ENCODE data around the gene SRCIN1.
"Not testable (repeated sequence)": the region's sequence is repeated elsewhere in the genome, so short reads cannot be mapped to it uniquely, and the experiment has no call there.

SRCIN1 gene

GRCh38 chr17:38545531-38546225 is 60.1 kb downstream of the SRCIN1 start:
- DNase-seq (ENCODE audit: low spot score) (no peak), FAIRE-seq (no peak)

- FAIRE-seq (no peak), DNase-seq (ENCODE audit: low spot score) (no peak)
Measured at GRCh38 chr17:38544839-38545209, 60.9 kb downstream of the SRCIN1 start.

GRCh38 chr17:38544175-38544838 is 61.4 kb downstream of the SRCIN1 start:
- FAIRE-seq (no peak), DNase-seq (ENCODE audit: low spot score) (no peak)

DNA sequence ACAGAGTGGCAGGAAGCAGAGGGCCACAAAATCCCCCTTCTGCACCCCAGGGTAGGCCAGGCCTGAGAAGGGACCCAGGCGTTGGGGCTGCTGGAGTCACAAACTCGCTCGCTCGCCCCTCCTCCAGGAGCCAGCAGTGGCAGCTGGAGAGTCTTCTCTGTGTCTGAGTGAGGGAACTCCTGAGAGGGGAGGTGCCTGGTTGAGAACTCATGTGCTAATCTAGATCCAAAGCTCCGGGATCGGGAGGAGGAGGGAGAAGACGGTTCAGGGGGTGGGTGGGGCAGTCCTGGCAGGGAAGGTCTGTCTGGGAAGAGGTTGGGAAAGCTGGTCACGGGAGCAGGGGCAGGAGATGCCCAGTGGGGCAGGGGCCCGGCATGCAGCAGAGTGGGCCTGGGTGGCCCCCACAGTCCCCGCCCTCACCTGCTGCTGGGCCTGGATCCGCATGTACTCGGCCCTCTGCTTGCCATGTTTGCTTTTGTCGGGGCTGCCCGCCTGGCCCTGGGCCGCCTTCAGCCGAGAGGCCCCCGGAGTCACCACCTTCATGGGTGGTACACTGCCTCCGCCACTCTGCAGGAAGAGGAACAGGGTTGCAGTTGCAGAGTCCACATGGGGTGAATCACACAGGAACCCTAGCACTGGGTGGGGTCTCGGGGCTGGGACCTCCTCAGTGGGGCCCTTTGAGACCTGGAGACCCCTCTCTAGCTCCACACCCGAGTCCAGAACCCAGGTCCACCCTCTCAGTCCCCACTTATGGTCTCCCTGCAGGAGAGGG is 62.2 kb downstream of the SRCIN1 start:
- DNase-seq (ENCODE audit: low spot score) (no peak), FAIRE-seq (no peak)

GRCh38 chr17:38542286-38542685 is 63.5 kb downstream of the SRCIN1 start:
- no peak for DNase-seq (ENCODE audit: low spot score)
- FAIRE-seq: no peak

- DNase-seq (ENCODE audit: low spot score): no peak
- no peak for FAIRE-seq
Measured at GRCh38 chr17:38541281-38541680, 64.5 kb downstream of the SRCIN1 start.

DNA sequence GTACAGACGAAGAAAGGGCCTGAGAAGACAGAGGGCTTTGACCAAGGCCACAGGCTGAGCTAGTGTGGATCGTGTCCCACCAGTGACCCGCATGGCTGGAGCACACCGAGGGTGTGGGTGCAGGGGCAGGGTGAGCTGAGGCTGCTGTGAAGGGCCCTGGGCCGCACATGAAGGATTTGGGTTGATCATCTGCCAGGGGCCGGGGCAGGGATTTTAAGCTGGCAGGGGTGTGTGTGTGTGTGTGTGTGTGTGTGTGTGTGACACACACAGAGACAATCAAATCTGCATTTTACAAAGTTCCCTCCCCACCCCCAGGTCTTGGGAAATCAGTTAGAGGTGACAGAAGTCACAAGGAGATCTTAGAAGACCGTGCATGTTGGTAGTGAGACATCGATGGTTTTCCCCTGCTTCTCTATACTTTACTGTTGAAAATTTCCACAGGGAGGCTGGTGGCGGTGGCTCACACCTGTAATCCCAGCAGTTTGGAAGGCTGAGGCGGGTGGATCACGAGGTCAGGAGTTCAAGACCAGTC is 65.2 kb downstream of the SRCIN1 start:
- DNase-seq (ENCODE audit: low spot score): no peak

GRCh38 chr17:38539386-38539785 is 66.4 kb downstream of the SRCIN1 start:
- no peak for FAIRE-seq

More for the DNA sequence above, 65.2 kb downstream of the SRCIN1 start:
- no peak for FAIRE-seq

DNA sequence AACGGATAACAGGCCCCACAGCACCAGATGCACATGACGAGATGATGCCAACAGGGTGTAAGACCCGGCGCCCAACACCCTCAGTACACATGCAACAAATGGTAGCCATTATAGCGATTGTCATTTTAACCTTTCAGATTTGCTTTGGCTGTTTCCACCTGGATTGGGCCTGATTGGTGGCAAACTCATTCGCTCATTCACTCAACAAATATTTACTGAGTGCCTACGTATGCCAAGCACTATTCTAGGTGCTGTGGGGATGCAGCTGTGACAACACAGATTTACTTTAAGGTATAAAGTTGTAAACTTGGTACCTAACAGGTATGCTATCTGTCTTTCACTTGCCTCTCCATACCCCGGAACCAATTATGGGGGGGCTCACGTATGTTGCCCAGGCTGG is 66.8 kb downstream of the SRCIN1 start:
- FAIRE-seq (no peak), DNase-seq (ENCODE audit: low spot score) (no peak)

More at GRCh38 chr17:38539386-38539785, 66.4 kb downstream of the SRCIN1 start:
- no peak for DNase-seq (ENCODE audit: low spot score)

DNA sequence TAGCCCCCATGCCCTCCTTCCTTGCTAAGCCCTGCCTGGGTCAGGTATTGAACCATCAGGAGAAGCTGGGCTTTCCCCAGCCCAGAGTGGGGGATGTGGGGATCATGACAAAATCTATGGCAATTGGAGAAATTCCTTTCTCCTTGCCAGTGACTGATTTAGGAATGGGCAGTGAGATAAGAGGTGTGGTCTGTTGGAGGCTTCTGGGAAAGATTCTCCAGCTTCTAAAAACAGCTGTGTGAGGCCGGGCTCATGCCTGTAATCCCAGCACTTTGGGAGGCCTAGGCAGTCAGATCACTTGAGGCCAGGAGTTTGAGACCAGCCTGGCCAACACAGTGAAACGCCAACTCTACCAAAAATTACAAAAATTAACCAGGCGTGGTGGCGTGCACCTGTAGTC is 69.1 kb downstream of the SRCIN1 start:
- DNase-seq (ENCODE audit: low spot score) (no peak), FAIRE-seq (no peak)

DNA sequence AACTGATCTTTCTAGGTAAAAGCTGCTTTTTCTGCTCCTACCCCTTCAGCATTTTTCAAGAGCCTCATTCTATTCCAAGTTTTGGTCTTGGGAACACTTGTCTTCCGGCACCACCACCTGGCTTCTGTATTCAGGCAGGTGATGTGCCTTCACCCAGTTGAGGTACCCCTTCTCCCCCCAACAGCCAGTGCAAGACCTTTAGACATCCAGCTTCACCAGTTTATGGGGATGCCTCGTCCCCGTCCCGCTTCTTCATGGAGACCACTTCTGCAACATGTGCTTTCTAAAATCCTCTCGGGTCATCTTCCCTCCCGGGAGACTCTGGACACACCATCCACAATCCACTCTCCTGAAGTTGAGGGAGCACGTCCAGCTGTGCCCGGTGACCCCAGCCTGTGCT is 69.9 kb downstream of the SRCIN1 start:
- no peak for DNase-seq (ENCODE audit: low spot score)
- no peak for FAIRE-seq

DNA sequence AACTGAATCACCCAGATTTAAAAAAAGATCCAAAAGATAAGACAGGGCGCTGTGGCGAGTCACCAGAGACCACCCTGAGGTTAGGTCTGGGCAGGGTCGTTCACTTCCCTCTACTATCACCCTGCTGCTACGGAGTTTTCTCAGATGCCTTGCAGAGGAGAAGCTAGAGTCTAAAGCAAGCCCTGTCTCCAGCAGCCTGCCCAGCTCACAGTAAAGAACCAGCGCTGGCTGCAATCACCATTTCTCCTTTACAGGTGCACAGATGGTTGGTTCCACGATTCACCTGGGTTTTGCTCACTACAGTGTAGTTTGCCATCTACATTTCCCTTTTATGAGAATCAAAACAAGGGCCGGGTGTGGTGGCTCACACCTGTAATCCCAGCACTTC is 71.3 kb downstream of the SRCIN1 start:
- no peak for DNase-seq (ENCODE audit: low spot score)
- no peak for FAIRE-seq

DNA sequence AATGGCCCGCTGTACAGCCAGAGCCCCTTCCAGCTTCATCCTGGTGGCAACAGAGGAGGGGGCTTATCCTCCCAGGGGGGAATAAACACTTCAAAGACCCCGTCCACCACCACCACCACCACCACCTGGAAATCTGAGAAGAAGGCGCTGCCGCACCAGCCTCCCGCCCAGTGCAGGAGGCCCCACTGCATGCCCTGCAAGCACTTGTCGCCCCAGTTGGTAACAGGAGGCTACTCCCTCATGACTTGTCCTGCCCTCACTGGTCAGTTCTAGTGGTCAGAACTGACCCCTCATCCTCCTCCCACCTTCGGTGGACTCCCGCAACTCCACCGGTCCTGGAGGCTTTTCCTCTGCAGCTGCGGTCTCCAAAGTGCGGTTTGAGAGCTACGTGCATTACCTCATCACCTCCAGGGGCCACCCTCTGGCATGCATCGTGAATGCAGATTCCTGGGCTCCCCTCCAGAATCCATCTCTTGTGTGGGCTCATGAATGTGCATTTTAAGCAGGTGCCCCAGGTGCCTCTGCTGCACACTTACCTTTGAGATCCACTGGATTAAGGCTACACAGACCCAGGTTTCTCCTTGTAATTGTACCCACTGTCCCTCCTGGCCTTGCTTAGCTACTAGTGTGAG is 71.8 kb downstream of the SRCIN1 start:
- FAIRE-seq (no peak), DNase-seq (ENCODE audit: low spot score) (no peak)

GRCh38 chr17:38533241-38533640 is 72.5 kb downstream of the SRCIN1 start:
- no peak for DNase-seq (ENCODE audit: low spot score)
- no peak for FAIRE-seq

GRCh38 chr17:38532451-38532850 is 73.3 kb downstream of the SRCIN1 start:
- FAIRE-seq (no peak), DNase-seq (ENCODE audit: low spot score) (no peak)

- FAIRE-seq; DNase-seq (ENCODE audit: low spot score): not testable (repeated sequence)
Measured at GRCh38 chr17:38531761-38532160, 74.0 kb downstream of the SRCIN1 start.

- not testable (repeated sequence) for DNase-seq (ENCODE audit: low spot score); FAIRE-seq
Measured at GRCh38 chr17:38530856-38531255, 74.9 kb downstream of the SRCIN1 start.

DNA sequence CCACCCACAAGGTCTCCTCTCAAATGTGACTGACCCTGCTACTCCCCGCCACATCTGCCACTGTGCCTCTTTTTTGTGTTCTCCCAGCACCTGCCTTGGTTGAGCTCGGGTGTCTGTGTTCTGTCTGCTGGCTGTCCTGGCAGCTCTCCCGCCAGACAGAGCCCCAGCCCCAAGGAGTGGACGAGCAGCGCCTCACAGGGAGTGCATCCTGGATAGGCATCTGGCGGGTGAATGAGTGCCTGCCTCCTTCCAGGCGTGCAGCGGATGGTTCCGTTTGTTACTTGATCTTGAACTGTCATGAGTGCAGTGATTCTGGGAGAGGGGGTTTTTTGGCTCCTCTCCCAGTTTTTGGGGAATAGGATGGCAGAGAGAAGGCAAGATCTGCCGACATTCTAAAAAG is 77.6 kb downstream of the SRCIN1 start:
- DNase-seq (ENCODE audit: low spot score); FAIRE-seq: not testable (repeated sequence)

GRCh38 chr17:38526526-38526925 is 79.2 kb downstream of the SRCIN1 start:
- DNase-seq (ENCODE audit: low spot score); FAIRE-seq: not testable (repeated sequence)

GRCh38 chr17:38512473-38513058 is 93.2 kb downstream of the SRCIN1 start:
- no peak for DNase-seq (ENCODE audit: low spot score)
- no peak for FAIRE-seq
